NCI-H460 (cell line): ENCODE results near the gene B3GALT5. TPM values are rescaled to one million over a fixed set of nuclear protein-coding genes. Genes with fewer than 3 reads are reported as not detected.

Source experiments
- DNase-seq: peaks from one replicate; pipeline ENCODE4 v3.0.0-alpha.2; 2016; ENCODE audit warnings: low read depth; ENCODE audit errors: extremely low read depth
- total RNA-seq: library from RNA; depleted of rRNA; stranded (reverse); fragments of >200 nt; shearing (Covaris generic); gene quantifications from 2 replicates; pipeline ENCODE4 v1.2.3, GENCODE V29; 2014

B3GALT5 gene
- total RNA-seq, 1 experiment from 2014 or later, result not detected

GRCh38 chr21:39602076-39602689 lies 10.6 kb upstream of the B3GALT5 start:
- DNase-seq, result no peak

DNA sequence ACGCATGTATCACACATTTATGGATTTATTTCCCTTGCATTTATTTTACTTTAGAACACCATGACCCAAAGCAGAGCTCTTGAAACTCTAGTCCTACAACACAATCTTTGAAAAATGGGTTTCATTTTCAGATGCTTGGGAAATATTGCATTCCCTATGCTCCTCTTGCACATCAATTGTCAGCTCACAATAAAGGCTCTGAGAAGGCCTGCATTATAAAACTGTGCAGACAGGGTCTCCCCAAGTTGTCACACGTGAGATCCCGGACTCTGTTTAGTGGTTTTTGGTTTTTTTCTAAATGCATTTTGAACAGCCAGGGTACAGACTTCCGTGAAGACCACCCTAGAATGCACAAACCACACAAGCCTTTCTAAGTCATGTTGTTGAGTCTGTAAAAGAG lies 9.9 kb upstream of the B3GALT5 start:
- no peak for DNase-seq

DNA sequence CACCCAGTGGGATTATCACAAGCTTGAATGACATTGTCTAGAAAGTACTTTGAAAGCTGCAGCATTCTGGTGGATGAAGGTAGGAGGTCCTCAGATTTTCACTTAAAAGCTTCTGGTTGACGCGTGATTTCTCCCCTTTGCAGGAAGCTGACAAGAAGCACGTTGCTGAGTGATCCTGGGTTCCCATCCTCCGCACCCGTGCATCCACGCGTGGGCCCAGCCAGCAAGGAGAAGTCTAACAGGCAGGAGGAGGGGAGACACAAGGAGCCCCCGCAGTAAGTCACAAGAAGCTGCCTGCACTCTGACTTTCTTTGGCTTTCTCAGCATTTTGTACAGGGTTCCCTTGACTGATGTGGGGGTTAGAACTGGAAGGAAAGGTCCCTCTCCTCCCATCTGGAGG lies 7.8 kb upstream of the B3GALT5 start:
- no peak for DNase-seq

GRCh38 chr21:39610703-39611102 lies 2.0 kb upstream of the B3GALT5 start:
- DNase-seq, result no peak

DNA sequence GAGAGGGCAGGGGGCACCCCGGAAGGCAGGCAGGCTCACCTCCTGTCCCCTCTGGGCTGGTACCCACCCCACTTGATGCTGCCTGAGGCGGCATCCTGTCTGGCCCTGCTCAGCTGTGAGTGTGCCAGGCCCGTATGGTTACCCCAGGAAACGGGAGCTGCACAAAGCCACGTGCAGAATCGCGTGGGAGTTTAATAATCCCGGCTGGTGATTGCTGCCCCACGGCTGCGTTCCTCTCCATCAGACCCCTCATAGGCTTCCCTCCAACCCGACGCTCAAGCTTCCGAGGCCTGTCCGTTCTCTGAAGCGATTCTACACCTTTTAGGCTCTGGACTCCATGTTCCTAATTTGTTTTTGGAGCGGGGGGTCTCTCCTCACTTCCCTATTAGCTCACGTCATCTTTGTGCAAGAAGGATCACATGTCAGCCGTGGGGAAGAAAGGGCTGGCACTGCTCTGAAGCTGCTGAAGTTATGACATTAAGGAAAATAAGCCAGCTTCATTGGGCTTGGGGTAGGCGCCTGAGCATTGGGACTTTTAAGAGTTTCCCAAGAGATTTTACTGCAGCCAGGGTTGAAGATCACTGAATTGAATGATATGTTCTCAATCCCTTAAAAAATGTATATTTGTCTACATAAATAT lies 1.1 kb upstream of the B3GALT5 start:
- DNase-seq, result no peak

- no peak for DNase-seq
These were observed 548 bp downstream of the B3GALT5 start for GRCh38 chr21:39613041-39613934.

GRCh38 chr21:39616211-39616772 lies 3.6 kb downstream of the B3GALT5 start:
- no peak for DNase-seq

DNA sequence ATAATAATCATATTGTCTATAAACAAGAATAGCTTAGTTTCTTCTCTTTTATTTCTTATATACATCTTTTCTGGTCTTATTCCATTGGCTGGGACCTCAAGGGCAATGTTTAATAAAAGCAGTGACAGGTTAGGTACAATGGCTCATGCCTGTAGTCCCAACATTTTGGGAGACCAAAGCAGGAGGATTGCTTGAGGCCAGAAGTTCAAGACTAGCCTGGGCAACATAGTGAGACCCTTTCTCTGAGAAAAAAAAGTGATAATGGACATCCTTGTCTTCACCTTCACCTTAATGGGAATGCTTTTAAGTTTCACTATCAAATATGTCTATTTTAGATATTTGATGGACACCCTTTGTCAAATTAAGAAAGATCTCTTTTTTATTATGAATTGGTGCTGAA lies 8.1 kb downstream of the B3GALT5 start:
- no peak for DNase-seq

DNA sequence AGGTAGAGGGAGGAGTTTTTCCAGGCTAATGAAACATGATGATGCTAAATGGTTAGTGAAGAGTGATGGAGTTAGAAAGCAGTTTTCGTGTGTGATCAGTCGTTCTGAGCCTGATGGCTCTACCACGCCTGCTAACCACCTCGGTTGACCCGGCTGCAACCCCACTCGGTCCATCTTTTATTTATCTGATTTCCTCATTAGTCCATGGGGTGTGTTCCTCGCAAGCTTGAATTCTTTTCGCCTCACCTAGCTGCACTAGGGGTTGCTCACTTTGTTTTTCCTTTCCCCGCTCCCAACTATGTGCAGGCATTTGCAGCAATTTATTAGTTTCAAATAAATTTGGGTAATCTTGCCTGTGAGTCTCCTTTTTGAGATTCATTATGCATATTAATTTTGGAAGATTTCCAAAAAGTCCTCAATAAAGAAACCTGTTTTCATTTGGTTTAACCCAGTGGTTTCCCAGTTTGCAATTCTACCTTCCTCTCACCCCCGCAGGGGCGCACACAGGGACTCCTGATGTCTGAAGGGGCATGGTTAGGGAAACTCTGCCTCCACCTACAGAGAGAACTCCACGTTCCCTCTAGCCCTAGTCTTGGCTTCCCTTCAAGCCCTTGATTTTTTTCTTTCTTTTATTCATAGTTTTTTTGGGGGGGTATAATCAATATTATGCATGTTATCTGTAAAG lies 12.6 kb downstream of the B3GALT5 start:
- no peak for DNase-seq

GRCh38 chr21:39628385-39628784 lies 15.6 kb downstream of the B3GALT5 start:
- DNase-seq, result no peak

- no peak for DNase-seq
These were observed 17.5 kb downstream of the B3GALT5 start for GRCh38 chr21:39630191-39630591.

DNA sequence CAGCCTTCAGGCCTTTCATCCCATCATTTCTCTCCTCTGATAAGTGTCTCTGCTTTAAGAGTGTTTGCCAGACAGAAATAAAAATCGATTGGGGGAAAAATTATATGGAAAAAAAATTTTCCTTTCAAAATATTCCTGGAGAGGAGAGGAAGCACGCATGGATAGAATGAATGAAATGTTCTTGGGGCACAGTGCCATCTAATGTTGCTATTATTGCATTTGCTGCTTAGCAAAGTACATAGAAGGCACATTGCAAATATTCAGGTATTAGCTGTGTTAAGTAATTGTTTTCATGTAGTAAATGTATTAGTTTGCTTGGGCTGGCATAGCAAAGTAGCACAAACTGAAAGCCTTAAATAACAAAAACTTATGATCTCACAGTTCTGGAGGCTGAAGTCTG lies 18.1 kb downstream of the B3GALT5 start:
- DNase-seq, result no peak

DNA sequence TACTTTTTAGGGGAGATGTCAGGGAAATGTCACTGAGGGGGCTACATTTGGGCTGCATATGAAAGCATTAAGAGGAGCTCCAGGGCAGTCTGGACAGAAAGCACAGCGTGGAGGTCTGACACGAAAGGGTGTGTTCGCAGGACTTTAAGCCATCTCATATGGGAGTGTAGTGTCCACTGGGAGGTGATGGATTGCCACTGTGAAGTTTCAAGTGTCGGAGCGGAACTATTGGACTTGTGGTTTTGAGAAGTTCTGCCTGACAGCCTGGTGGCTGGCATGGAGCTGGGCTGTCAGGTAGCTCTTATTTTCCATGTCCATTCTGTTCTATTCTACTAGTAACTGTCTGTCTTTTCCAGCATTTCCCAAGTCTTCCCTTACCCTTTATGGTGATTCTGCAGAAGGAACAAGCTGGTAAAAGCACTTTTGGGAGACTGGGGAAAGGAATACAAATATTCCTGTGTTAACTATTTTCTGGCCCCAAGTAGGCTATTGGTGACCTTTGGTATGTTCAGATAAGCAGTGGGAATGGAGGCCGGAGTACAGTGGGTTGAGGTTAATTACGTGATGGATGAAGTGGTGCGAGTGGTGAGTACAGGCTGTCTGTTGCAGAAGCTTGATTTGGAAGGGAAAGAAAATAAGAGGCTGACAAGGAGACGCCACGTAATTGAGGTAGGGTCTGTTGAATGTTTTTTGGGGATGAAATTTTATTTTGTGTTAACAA lies 19.3 kb downstream of the B3GALT5 start:
- DNase-seq, result no peak

DNA sequence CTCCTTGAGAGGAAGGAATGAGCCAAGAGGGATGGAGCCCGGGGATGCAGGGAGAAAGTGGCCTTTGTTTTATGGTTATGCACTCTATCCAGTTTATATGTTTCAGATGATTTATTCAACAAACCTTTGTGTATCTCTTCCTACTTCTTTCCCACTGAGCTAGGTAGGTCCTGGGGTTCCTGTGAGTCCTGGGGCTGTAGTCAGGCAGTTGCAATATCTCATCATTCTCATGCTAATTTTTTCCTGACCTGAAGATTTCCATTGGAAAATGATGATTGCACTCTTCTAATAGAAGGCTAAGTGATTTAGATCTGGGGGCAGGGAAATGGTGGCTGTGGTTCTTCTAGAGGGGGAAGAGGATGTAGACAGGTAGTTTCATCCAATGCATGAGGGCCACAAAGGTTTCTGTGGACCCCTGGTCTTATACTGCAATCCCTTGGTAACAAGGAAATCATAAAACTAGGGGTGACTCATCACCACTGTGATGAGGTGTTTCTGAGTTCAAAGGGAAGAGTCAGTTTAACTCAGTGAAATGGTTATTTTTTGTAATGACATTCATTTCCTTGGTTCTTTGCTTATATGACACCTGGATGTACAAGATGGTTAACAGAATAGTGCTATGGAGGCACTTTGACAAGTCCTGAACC lies 20.2 kb downstream of the B3GALT5 start:
- DNase-seq, result no peak

- no peak for DNase-seq
These were observed 21.0 kb downstream of the B3GALT5 start for GRCh38 chr21:39633770-39634181.

DNA sequence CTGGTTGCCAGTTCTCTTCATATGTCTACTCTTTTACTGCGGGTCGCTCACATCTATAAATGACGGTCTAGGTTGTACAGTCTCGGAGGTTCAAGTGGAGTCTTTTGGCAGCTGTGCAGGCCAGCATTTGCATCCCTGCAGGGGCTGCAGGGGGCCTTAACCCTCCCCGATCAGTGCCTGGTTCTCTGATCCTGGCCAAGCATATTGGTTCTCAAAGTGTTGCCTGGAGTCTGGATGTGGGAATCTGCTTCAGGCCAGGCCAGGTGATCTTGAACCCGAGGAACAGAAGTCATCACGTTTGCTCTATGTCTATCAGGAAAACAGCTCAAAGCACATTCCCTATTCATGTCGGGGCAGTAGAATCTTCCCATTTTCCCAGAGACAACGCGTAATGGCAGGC lies 21.8 kb downstream of the B3GALT5 start:
- no peak for DNase-seq

DNA sequence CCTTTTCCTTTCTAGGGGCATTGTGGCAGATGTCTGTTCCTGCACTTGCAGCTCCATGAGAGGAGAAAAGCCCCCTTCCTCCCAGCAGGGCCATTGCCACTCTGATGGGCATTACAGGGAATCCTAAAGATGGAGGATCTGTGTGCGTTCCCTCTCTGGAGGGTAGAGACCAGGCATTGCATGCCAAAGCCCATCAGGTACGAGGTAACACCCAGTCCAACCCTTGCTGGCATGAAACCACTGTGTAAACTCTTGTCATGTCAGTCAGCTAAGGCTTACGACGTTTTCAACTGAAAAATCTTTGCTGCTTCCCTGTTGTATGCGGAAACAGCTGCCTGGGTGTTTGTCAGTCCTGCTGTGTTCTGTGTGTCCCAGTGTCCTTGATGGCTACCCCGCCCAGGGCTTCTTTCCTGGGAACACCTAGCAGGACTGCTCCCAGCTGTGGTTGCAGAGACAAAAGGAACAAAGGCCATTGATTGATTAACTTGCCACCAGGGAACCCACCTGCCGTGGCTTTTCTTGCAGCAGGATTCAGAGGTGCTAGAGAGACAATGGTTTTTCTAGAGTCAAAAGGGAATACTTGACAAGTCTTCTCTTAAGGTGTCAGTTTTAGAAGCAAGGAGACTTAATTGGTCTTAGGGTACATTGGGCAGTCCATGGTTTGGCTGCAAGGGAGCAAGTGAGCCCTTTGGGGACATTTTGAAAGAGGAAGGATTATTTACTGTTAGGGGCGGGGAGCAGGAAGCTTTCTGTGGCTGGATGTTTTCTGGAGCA lies 24.6 kb downstream of the B3GALT5 start:
- DNase-seq, result no peak

DNA sequence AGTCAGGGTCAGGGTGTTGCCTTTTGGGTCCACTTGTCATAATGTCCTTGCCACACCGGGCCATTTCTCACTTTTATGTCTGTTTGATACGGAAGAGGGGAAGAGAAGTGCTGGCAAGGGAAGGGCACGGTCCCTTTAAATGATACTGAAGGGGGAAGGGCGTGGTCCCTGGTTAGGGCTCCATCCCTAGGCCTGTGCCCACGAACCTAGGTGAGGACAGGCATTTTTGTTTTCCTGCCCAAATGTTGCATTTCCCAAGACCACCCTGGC lies 25.2 kb downstream of the B3GALT5 start:
- no peak for DNase-seq

DNA sequence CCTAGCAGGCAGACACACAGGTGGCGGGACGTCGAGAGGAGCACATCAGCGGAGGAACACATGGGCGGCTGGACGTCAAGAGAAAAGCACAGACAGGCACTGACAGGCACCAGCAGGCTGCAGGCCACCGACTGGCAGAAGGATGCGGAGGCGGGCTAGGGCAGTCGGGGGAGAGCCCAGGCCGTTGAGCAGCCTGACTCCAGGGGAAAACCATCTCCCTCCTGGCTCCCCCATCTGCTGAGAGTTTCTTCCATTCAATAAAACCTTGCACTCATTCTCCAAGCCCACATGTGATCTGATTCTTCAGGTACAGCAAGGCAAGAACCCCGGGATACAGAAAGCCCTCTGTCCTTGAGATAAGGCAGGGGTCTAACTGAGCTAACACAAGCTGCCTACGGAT lies 25.5 kb downstream of the B3GALT5 start:
- no peak for DNase-seq
